GM12878 (cell line): ENCODE results near the gene DHX29. TPM values are rescaled to one million over a fixed set of nuclear protein-coding genes. Genes with fewer than 3 reads are reported as not detected.

Experiments used
- CBX5 ChIP-seq: sonication (generic); IDR thresholded peaks from 2 replicates; pipeline ENCODE4 v1.6.1; 2016; ENCODE audit warnings: low read depth, moderate library complexity, mild to moderate bottlenecking, inconsistent platforms
- CEBPZ ChIP-seq: fragments of 150-350 bp; IDR thresholded peaks from 2 replicates; pipeline ENCODE4 v1.6.1; 2016; ENCODE audit warnings: low read depth, low read length
- ELK1 ChIP-seq: IDR thresholded peaks from 2 replicates; pipeline ENCODE4 v1.6.1; 2012; ENCODE audit warnings: low read depth, low read length, improper control_type of control experiment
- FOXM1 ChIP-seq: IDR thresholded peaks from 2 replicates; pipeline ENCODE4 v1.6.1; 2012; ENCODE audit warnings: low read depth, mild to moderate bottlenecking, inconsistent platforms, low read length, moderate library complexity
- GABPA ChIP-seq: IDR thresholded peaks from 2 replicates; pipeline ENCODE4 v1.6.1; 2014; ENCODE audit warnings: antibody characterized with exemption, low read depth, mild to moderate bottlenecking, inconsistent platforms
- IKZF2 ChIP-seq, 2 experiments: fragments of 450-650 bp; IDR thresholded peaks; 2 replicates each; pipeline ENCODE4 v1.6.1; 2017; ENCODE audit warnings: mild to moderate bottlenecking in 2 of 2, moderate library complexity in 2 of 2
- MYB ChIP-seq: fragments of 150-350 bp; IDR thresholded peaks from 2 replicates; pipeline ENCODE4 v1.6.1; 2014; ENCODE audit warnings: mild to moderate bottlenecking, low read depth, low read length, borderline replicate concordance
- NFYB ChIP-seq: IDR thresholded peaks from 2 replicates; pipeline ENCODE4 v1.6.1; 2011; ENCODE audit warnings: low read depth, mild to moderate bottlenecking, low read length, improper control_type of control experiment, moderate library complexity; ENCODE audit not compliant: insufficient read depth
- NRF1 ChIP-seq: conservative IDR thresholded peaks from 2 replicates; pipeline ENCODE4 v1.6.1; 2011; ENCODE audit warnings: mild to moderate bottlenecking, low read depth, low read length, improper control_type of control experiment
- POU2F2 ChIP-seq: IDR thresholded peaks from 3 replicates; pipeline ENCODE4 v1.6.1; 2011; ENCODE audit warnings: low read depth, mild to moderate bottlenecking, low read length, borderline replicate concordance
- RFX5 ChIP-seq: IDR thresholded peaks from 2 replicates; pipeline ENCODE4 v1.6.1; 2011; ENCODE audit warnings: low read depth, low read length, improper control_type of control experiment
- SIN3A ChIP-seq: IDR thresholded peaks from 2 replicates; pipeline ENCODE4 v1.6.1; 2012; ENCODE audit warnings: low read depth, low read length, improper control_type of control experiment
- SREBF1 ChIP-seq: IDR thresholded peaks from 2 replicates; pipeline ENCODE4 v1.6.1; 2012; ENCODE audit warnings: mild to moderate bottlenecking, low read length
- SREBF2 ChIP-seq: IDR thresholded peaks from 2 replicates; pipeline ENCODE4 v1.6.1; 2012; ENCODE audit warnings: mild to moderate bottlenecking, low read length
- STAT3 ChIP-seq: IDR thresholded peaks from 2 replicates; pipeline ENCODE4 v1.6.1; 2011; ENCODE audit warnings: low read depth, low read length, improper control_type of control experiment
- TAF1 ChIP-seq: IDR thresholded peaks from 2 replicates; pipeline ENCODE4 v1.6.1; 2011; ENCODE audit warnings: mild to moderate bottlenecking, low read depth, low read length, borderline replicate concordance
- TBL1XR1 ChIP-seq: IDR thresholded peaks from 2 replicates; pipeline ENCODE4 v1.6.1; 2012; ENCODE audit warnings: low read depth, low read length, improper control_type of control experiment
- WRNIP1 ChIP-seq: IDR thresholded peaks from 2 replicates; pipeline ENCODE4 v1.6.1; 2011; ENCODE audit warnings: low read depth, low read length, improper control_type of control experiment, borderline replicate concordance
- YY1 ChIP-seq: IDR thresholded peaks from 2 replicates; pipeline ENCODE4 v1.6.1; 2011; ENCODE audit warnings: low read depth, mild to moderate bottlenecking, low read length
- ZBTB4 ChIP-seq: fragments of 450-650 bp; formaldehyde crosslinking; IDR thresholded peaks from 2 replicates; pipeline ENCODE4 v1.4.0; 2022; ENCODE audit warnings: mild to moderate bottlenecking, moderate library complexity
- polyA plus RNA-seq, 11 experiments: library from polyadenylated mRNA; depleted of rRNA in 4 of 11; unstranded in 6 of 11; stranded (reverse) in 5 of 11; fragments of >200 nt; fragmentation: Nextera tagmentation in 4 of 11; fragmentation: Illumina TruSeq in 1 of 11; extraction: Ambion mirVana in 4 of 11; extraction: Trizol in 1 of 11; gene quantifications; 1 replicate in 1 of 11; 2 replicates in 10 of 11; pipeline versions ENCODE4 v1.2.1 to v1.2.3, GENCODE V29; 2011 to 2016; ENCODE audit warnings: inconsistent platforms in 2 of 11, missing spikeins in 2 of 11, low read depth in 1 of 11
- total RNA-seq, 4 experiments: library from RNA; depleted of rRNA in 3 of 4; stranded (reverse); fragments of >200 nt in 3 of 4; fragmentation: Illumina TruSeq in 1 of 4; extraction: Trizol in 1 of 4; gene quantifications; 2 replicates each; pipeline versions ENCODE4 v1.2.1 to v1.2.3, GENCODE V29; 2013 to 2021
- TF ChIP-seq, protein P1 (sequence below): fragments of 450-650 bp; IDR thresholded peaks from 2 replicates; pipeline ENCODE4 v1.6.1; 2017; ENCODE audit warnings: mild to moderate bottlenecking

Gene DHX29
- total and polyA plus RNA-seq, 10 of the 15 experiments (the other 5 are each of a cell fraction or from before 2014, with no cell fraction given), result 5.3 to 49.1 (median 17.2) TPM

GRCh38 chr5:55307383-55308253 lies at the start of gene DHX29, which contains the start of gene MTREX (continued):
- TF ChIP-seq CEBPZ (no peak), TAF1 (peak; percentile 97), YY1 (peak; percentile 98), NFYB (peak; percentile 84), MYB (peak; percentile 62; the same call in 1 of the 2 replicates), ELK1 (peak; percentile 61; the same call in 1 of the 2 replicates), POU2F2 (peak; percentile 87), ZBTB4 (no peak), STAT3 (no peak), IKZF2 (IDR thresholded peaks at IDR 0.05) (peak in 1 of 2 experiments; percentile 10; a peak in 1 of 4 replicates), SREBF1 (no peak), SIN3A (peak; percentile 87), FOXM1 (no peak), CBX5 (peak; percentile 84; the same call in 1 of the 2 replicates), GABPA (no peak), WRNIP1 (no peak), RFX5 (peak; percentile 70; the same call in 1 of the 2 replicates), TBL1XR1 (peak; percentile 78; the same call in 1 of the 2 replicates), NRF1 (no peak), SREBF2 (no peak)
- TF ChIP-seq, protein P1, sequence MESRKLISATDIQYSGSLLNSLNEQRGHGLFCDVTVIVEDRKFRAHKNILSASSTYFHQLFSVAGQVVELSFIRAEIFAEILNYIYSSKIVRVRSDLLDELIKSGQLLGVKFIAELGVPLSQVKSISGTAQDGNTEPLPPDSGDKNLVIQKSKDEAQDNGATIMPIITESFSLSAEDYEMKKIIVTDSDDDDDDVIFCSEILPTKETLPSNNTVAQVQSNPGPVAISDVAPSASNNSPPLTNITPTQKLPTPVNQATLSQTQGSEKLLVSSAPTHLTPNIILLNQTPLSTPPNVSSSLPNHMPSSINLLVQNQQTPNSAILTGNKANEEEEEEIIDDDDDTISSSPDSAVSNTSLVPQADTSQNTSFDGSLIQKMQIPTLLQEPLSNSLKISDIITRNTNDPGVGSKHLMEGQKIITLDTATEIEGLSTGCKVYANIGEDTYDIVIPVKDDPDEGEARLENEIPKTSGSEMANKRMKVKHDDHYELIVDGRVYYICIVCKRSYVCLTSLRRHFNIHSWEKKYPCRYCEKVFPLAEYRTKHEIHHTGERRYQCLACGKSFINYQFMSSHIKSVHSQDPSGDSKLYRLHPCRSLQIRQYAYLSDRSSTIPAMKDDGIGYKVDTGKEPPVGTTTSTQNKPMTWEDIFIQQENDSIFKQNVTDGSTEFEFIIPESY, result no peak
